HG03039 (cell line): Measurements from ENCODE around the gene SLC37A3.
"Not testable (repeated sequence)": the region's sequence is repeated elsewhere in the genome, so short reads cannot be mapped to it uniquely, and the experiment has no call there.

Experiments
- ATAC-seq: cut with Tn5 transposase; IDR thresholded peaks from one replicate; pipeline ENCODE4 v1.9.1; 2021; ENCODE audit warnings: mild to moderate bottlenecking, moderate library complexity; ENCODE audit not compliant: unreplicated experiment

SLC37A3 gene

GRCh38 chr7:140397784-140398750 lies at the start of gene SLC37A3:
Gene SLC37A3, minus strand, starts transcription at chr7:140398530. Its CDS starts 16,004 bp downstream, at chr7:140382526.
- ATAC-seq: peak; percentile 98

- no peak for ATAC-seq
Measured at GRCh38 chr7:140447841-140448240, 49.5 kb upstream of the SLC37A3 start.

DNA sequence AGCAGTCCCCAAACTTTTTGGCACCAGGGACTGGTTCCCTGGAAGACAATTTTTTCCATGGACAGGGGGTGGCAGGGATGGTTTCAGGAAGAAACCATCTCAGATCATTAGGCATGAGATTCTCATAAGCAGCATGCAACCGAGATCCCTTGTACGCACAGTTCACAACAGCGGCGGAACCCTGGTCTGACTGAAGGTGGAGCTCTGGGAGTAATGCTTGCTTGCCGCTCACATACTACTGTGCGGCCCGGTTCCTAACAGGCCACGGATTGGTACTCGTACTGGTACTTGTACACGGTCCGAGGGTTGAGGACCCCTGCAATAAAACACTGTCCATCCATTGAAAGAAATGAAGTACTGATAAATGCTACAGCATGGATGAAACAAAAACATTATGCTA lies 48.1 kb upstream of the SLC37A3 start:
- ATAC-seq: no peak

DNA sequence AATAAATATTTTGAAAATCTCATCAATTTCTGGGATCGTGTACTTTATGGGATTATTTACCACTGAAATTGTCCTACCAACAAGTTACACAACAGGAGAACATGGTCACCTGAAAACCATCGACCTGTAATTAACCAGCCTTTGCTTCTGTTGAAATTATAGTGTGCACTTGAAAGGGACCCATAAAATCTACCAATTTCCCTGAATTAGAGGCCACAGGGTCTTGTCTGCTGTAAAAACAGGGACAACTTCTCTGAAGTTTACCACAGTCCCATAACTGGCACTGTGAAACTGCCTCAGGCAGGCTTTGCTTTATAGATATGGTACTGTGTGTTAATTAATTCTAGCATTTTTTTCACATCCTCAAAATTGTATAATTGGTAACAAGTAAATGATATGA lies 43.2 kb upstream of the SLC37A3 start:
- no peak for ATAC-seq

- no peak for ATAC-seq
Measured at GRCh38 chr7:140440593-140440992, 42.3 kb upstream of the SLC37A3 start.

- ATAC-seq: no peak
Measured at GRCh38 chr7:140439359-140439758, 41.0 kb upstream of the SLC37A3 start.

GRCh38 chr7:140435252-140435895 lies 37.0 kb upstream of the SLC37A3 start:
- no peak for ATAC-seq

- no peak for ATAC-seq
Measured at GRCh38 chr7:140433396-140433795, 35.1 kb upstream of the SLC37A3 start.

DNA sequence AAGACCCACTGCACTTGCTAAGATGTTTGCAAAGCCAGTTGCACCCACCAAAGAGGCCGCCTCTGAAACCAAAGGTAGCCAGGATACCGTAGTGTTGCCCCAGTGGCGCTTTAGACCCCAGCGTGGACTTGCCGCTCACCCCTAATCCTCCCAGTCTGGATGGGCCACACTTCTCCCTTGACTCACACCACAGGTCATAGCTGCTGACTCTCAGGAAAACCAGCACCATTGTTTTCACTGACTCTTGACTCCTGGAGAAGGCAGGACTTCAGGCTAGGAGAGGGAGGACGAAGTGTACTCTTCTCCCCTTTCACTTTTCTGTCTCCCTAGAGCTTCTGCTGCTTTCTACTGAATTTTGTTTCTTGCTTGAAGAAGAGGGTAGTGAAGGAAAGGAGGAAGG lies 27.8 kb upstream of the SLC37A3 start:
- ATAC-seq: no peak

DNA sequence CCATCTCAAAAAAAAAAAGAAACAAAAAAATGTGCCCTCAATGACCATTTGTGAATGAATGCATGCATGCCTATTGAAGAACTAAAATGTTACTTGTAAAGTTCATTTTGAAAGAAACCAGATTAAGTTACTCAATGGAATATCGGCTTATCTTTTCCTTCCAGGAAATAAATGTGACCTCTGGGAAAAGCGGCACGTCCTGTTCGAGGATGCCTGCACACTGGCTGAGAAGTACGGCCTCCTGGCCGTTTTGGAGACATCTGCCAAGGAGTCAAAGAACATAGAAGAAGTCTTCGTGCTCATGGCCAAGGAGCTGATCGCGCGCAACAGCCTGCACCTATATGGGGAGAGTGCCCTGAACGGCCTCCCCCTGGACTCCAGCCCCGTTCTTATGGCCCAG lies 27.4 kb upstream of the SLC37A3 start:
- no peak for ATAC-seq

DNA sequence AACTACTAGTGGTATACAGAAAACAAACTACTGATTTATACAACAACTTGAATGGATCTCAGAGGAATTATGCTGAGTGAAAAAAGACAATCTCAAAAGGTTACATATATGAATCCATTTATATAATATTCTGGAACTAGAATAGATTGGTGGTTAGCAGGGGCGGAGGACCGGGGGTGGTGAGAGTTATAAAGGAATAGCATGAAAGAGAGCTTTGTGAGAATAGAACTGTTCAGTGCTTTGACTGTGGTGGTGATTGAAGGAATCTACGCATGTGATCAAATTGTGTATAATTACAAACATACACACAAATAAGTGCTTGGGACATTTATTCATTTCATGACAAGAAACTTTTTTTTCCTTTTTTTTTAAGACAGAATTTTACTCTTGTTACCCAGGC lies 25.2 kb upstream of the SLC37A3 start:
- no peak for ATAC-seq

GRCh38 chr7:140421521-140421920 lies 23.2 kb upstream of the SLC37A3 start:
- no peak for ATAC-seq

DNA sequence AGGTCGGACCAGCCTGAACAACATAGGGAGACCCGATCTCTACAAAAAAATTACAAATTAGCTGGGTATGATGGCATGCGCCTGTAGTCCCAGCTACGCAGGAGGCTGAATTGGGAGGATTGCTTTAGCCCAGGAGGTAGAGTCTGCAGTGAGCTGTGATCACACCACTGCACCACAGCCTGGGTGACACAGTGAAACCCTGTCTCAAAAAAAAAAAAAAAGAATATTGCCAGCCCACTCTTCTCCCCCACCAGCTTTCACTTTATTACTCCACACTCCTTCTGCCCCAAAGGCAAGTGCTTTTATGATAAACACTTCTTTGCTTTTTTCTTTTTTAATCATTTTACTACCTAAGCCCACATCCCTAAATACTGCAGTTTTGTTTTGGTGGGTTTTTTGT lies 20.3 kb upstream of the SLC37A3 start:
- no peak for ATAC-seq

GRCh38 chr7:140418156-140418472 lies 19.8 kb upstream of the SLC37A3 start:
- not testable (repeated sequence) for ATAC-seq

DNA sequence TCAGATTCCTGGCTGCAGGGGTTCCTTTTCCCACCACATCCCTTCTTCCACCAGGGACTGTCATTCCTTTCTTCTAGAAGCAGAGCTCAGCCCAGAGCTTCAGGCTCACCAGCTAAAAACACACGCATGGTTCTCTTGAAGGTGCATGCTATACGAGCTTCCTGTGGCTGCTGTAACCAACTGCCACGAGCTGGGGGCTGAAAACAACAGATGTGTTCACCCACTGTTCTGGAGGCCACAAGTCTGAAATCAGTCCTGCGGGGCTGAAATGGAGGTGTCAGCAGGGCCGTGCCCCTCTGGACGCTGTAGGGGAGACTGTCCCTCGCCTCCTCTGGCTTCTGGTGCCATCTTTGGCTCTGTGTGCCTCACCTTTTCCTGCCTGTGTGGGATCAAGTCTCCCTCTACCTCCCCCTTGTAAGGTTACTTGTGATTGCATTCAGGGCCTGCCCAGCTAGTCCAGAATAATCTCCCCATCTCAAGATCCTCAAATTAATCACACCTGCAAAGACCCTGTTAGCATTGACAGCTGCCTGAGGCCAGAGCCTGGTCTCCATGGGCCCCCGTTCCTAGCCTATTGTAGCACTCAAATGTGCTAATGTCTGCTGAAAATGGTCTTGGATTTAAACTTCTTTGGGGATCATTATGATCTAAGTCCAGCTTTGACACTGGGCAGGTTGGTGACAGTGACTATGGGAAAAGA lies 19.3 kb upstream of the SLC37A3 start:
- no peak for ATAC-seq

- ATAC-seq: no peak
Measured at GRCh38 chr7:140416560-140416959, 18.2 kb upstream of the SLC37A3 start.

- ATAC-seq: not testable (repeated sequence)
Measured at GRCh38 chr7:140415816-140416215, 17.5 kb upstream of the SLC37A3 start.

GRCh38 chr7:140415361-140415760 lies 17.0 kb upstream of the SLC37A3 start:
- ATAC-seq: no peak

DNA sequence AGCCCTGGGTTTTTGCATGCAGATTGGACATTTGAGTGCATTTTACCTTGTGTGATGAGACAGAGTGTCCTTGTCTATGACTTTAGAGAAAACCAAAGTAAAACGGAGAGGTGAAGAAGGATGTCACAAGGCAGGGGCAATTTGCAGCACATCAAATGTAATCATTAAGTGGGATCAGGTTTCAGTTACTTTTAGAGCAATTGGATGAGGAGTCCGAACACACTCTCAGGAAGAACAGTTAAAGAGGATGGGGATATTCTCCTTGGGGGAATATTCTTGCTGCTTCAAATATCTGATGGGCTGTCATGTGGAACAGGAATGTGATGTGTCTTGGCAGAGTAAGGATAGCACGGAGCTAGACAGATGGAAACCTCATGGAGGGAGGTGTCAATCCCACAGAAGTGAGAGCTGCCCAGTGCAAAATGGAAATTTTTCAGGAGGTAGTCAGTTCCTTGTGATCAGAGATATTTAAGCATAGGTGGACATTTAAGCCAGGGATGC lies 6.3 kb upstream of the SLC37A3 start:
- ATAC-seq: no peak

GRCh38 chr7:140403878-140404564 lies 5.7 kb upstream of the SLC37A3 start, which contains the start of gene RAB19:
Gene RAB19, plus strand, starts transcription at chr7:140404058. Its CDS starts 3,589 bp downstream, at chr7:140407647.
- ATAC-seq: no peak
